ENCODE data around the gene CARD11. TPM values are rescaled to one million over a fixed set of nuclear protein-coding genes. Genes with fewer than 3 reads are reported as not detected.

Gene CARD11
- total and polyA plus RNA-seq, 2 of the 4 experiments (the other 2 are of a cell fraction), result 0.18 to 0.26 TPM

GRCh38 chr7:2931034-2931415 is 112.6 kb downstream of the CARD11 start:
- peaks cover 16% of the 10 kb centered on the region; the same call in 1 of the 2 replicates for H3K27me3 ChIP-seq (ENCODE audit: control insufficient read depth, insufficient read depth, low read length)
- dilution Hi-C loops (cut with HindIII; ENCODE audit: low sequenced_read_pairs, unreplicated experiment), result no loop called here
- no peak for ATAC-seq (ENCODE audit: low read depth)
- TF ChIP-seq RCOR1 (IDR thresholded peaks at IDR 0.05; ENCODE audit: insufficient replicate concordance, low read length) (no peak), POLR2A (IDR thresholded peaks at IDR 0.05; ENCODE audit: low read depth, low read length) (no peak), RFX5 (IDR thresholded peaks at IDR 0.05; ENCODE audit: low read depth, low read length) (no peak), NFE2L2 (IDR thresholded peaks at IDR 0.05; ENCODE audit: low read depth, low read length) (no peak), FOS (IDR thresholded peaks at IDR 0.05; ENCODE audit: low read depth, low read length) (no peak), ELK1 (IDR thresholded peaks at IDR 0.05; ENCODE audit: borderline replicate concordance, low read depth, low read length) (no peak), CTCF (conservative IDR thresholded peaks at IDR 0.05; ENCODE audit: low read depth, low read length) (no peak), SMC3 (IDR thresholded peaks at IDR 0.05; ENCODE audit: low read depth, low read length) (no peak), BHLHE40 (IDR thresholded peaks at IDR 0.05; ENCODE audit: low read depth, low read length) (no peak), MXI1 (IDR thresholded peaks at IDR 0.05; ENCODE audit: borderline replicate concordance, low read depth, low read length) (no peak), CHD1 (IDR thresholded peaks at IDR 0.05; ENCODE audit: low read depth, low read length) (no peak), MAZ (IDR thresholded peaks at IDR 0.05; ENCODE audit: borderline replicate concordance, low read depth, low read length) (no peak), CEBPB (IDR thresholded peaks at IDR 0.05; ENCODE audit: low read depth, low read length) (no peak)
- no CpG with 5 or more reads among the region's 9 CpGs for WGBS, 2 experiments (ENCODE audit: extremely low coverage in 2 of 2, insufficient read length in 1 of 2)
- ChIA-PET CTCF (no interaction called here), POLR2A (ENCODE audit: unreplicated experiment) (no interaction called here)
- H3K36me3 ChIP-seq (ENCODE audit: control insufficient read depth, insufficient read depth, low read length), result no peaks in the 10 kb centered on the region
- no peaks in the 10 kb centered on the region for H3K4me1 ChIP-seq (ENCODE audit: control insufficient read depth, insufficient read depth, low read length)
- H2BK5ac ChIP-seq (ENCODE audit: low read depth, low read length, poor library complexity, severe bottlenecking), result no peak overlapping the region
- H2BK120ac ChIP-seq (ENCODE audit: low read depth, low read length), result no peak overlapping the region
- no peak overlapping the region for H3K4me3 ChIP-seq (ENCODE audit: insufficient read depth, low read depth, low read length)
- no peak overlapping the region for H2AK9ac ChIP-seq (replicated peaks; ENCODE audit: low read depth, low read length, poor library complexity)
- H4K8ac ChIP-seq (ENCODE audit: low read depth in 2 of 2, low read length in 2 of 2), result no peak overlapping the region
- no peak overlapping the region for H4K91ac ChIP-seq (ENCODE audit: insufficient read depth, low read depth, low read length)
- no TSS peak for BruUV-seq (replicated peaks)
- H4K20me1 ChIP-seq (ENCODE audit: insufficient read depth, low read length), result no peaks in the 10 kb centered on the region
- H3K18ac ChIP-seq (ENCODE audit: low read depth, low read length), result no peak overlapping the region
- H2BK20ac ChIP-seq (ENCODE audit: low read depth, low read length), result no peak overlapping the region
- no peaks in the 10 kb centered on the region for H3K9me1 ChIP-seq (ENCODE audit: insufficient read depth, low read length)
- no peak for DNase-seq
- no peak overlapping the region for H2AK5ac ChIP-seq (ENCODE audit: low read depth, low read length)
- H3K14ac ChIP-seq (replicated peaks; ENCODE audit: low read depth, low read length), result no peak overlapping the region
- in situ Hi-C loops (cut with MboI; ENCODE audit: low sequenced_read_pairs), result no loop called here
- no peak overlapping the region for H3K9ac ChIP-seq (ENCODE audit: low read depth, low read length)
- no peak overlapping the region for H3K4ac ChIP-seq (ENCODE audit: low read depth, low read length)
- no peak overlapping the region for H3K27ac ChIP-seq (ENCODE audit: insufficient read depth, low read length)
- no peak overlapping the region for H3K23ac ChIP-seq (ENCODE audit: low read depth, low read length)
- H3K79me1 ChIP-seq (ENCODE audit: low read depth in 1 of 2, low read length in 2 of 2), result no peaks in the 10 kb centered on the region
- no peak overlapping the region for H3K4me2 ChIP-seq (ENCODE audit: low read depth, low read length)
- intact Hi-C loops (cut with micrococcal nuclease), result no loop called here
- H2AFZ ChIP-seq (replicated peaks; ENCODE audit: low read length, poor library complexity), result no peak overlapping the region
- H4K5ac ChIP-seq (ENCODE audit: low read depth, low read length), result no peak overlapping the region
- H3K9me3 ChIP-seq (ENCODE audit: control insufficient read depth, insufficient read depth, low read length), result no peaks in the 10 kb centered on the region
- no peak overlapping the region for H3K56ac ChIP-seq (ENCODE audit: extremely low read depth, insufficient read depth, low read length)
- H2BK15ac ChIP-seq (ENCODE audit: low read depth, low read length), result no peak overlapping the region

Data from IMR-90 (cell line).